ENCODE results near the gene HFM1.

The HFM1 gene

DNA sequence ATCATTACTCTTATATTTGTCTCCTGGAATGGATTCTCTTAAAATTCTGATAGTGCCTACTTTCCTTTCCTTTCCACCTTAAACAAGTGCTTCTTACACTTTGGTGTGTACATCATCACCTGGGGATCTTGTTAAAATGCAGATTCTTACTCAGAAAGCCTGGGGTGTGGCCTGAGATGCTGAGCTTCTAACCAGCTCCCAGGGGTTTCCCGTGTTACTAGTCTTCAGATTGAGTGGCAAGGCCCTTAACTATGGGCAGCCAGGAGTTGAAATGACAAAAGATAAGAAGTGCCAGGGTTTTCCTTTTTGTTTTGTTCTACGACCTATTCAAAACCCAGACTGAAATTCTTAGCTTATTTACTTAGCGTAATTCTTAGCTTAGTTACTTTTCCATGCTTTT is 159.2 kb downstream of the HFM1 start:
- no peak for DNase-seq (ENCODE audit: low read depth)

DNA sequence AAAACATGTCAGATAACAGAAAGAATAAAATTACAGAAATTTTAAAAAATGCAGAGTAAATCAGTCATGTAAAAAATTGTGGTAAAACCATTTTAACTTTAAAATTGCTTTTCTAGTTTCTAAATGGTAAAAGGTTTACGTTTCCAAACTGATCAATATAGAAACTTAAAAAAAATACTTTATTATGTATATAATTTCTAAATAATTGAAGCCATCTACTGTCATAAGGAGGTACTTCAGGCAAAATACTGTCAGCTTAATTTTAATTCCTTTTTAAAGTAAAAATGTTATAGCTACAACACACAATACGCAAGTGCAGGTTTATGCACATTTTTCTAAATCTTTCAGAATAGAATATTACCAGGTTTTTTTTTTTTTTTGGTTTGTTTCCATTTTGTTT is 159.9 kb downstream of the HFM1 start:
- no peak for DNase-seq (ENCODE audit: low read depth)

DNA sequence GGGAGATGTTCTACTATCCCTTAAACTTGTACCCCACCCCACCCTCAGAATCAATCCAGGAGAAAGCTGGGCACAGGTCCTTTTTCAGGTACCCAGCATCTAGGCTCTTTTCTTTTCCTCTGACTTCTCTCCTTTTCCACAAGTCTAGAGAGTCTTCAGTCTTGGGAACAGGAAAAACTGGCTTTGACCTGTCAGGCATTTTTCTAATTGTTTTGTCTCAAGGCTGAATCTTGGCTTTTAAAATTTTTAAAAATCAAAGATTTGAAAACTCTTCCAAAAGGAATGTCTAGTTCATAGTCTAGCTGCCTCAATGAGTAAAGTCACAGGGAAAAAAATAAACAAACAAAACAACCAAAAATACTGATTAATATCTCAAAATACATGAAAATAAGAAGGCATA is 161.5 kb downstream of the HFM1 start:
- DNase-seq (ENCODE audit: low read depth), result no peak

DNA sequence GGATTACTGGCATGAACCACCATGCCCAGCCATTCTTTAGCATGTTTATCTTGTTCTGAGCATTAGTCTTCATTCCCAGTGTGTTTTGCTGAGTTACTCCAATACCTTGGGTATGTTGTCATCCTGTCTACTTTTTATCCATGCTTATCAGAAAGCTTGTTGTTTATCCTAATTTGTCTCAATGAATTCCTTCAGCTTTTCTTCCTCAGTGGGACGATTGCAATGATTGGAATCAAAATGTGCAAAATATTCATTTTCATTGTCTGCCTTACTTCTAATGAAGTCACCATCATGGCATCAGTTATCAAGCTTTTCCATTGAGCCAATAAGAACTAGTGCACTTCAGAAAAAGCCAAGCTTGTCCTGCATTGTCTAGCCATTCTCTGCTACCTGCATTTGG is 170.5 kb downstream of the HFM1 start:
- no peak for DNase-seq (ENCODE audit: low read depth)

DNA sequence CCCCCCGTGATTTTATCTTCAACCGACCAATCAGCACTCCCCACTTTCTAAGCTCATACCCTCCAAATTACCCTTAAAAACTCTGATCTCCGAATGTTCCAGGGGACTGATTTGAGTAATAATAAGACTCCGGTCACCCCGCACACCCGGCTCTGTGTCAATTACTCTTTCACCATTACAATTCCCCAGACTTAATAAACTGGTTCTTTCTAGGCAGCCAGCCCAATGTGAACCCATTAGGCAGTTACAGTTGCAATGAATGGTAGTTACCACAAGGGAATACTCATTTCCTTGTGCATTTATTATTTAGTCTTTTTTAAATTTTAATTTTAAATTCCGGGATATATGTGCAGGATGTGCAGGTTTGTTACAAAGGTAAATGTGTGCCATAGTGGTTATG is 177.9 kb downstream of the HFM1 start:
- DNase-seq (ENCODE audit: low read depth), result no peak

DNA sequence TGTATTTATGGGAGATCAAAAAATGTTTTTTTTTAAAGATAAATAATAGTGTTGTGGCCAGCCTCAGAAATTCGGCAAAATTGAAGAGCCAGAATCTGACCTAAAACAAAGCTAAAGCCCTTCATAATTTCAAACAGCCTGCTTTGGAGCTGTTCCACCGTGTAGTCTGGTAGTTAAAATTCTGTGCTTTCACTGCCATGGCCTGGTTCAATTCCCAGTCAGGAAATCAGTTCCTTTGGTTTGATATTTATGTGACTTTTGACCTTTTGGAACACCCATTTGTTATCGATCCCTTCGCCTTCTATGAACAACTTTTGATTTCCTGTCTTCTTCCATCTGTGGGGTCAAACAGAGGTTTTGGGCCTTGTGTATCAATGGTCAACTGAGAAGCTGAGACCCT is 179.8 kb downstream of the HFM1 start:
- no peak for DNase-seq (ENCODE audit: low read depth)

DNA sequence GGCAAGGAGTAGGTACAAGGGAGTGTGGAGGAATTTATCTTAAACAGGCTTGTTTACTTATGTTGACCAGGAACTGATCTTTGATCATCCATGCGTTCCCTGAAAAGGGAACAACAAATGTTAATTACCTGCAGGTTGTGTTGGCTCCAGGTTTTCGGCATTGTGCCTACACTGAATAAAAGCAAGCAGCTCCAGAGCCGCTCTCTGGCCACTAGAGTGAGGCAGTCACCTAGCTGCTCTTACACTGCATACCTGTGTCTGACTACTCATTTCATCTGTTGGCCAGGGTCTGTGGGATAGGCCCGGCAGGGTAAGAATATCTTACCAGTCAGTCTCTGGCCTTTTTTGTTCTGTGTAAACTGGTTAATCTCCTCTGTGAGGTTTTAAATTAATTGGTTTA is 183.6 kb downstream of the HFM1 start:
- DNase-seq (ENCODE audit: low read depth), result no peak

DNA sequence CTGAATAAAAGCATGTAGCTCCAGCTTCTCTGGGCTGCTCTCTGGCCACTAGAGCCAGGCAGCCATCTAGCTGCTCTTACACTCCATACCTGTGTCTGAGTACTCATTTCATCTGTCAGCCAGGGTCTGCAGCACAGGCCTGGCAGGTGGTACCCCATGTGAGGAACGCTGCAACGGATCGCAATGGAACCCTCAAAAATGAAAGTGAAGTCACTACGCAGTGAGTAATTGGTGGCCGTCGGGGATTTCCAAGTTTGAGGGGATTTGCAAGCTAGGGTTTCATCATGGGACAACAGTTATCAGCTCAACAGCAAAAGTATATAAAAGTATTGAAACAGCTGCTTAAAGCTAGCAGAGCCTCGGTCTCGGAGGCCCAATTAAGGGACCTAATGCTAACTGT is 186.7 kb downstream of the HFM1 start:
- DNase-seq (ENCODE audit: low read depth), result no peak

Data from activated T-helper 9 cell treated with anti-CD3 and anti-CD28 coated beads, Interleukin-2, amount 50 U/mL, for 16 hours (primary cell).